NCI-H526 (cell line): ENCODE data around the gene NHLRC4.

ENCODE experiments used
- DNase-seq, 2 experiments: peaks; one replicate each; lab custom pipeline; 2025; lab: John Stamatoyannopoulos, UW

NHLRC4 gene

GRCh38 chr16:530111-530817 is 36.5 kb upstream of the NHLRC4 start:
- DNase-seq = no peak

GRCh38 chr16:531494-532125 is 35.2 kb upstream of the NHLRC4 start:
- DNase-seq = no peak

- DNase-seq = peak; percentile 61 to 83
Measured at GRCh38 chr16:533391-534123, 33.2 kb upstream of the NHLRC4 start.

DNA sequence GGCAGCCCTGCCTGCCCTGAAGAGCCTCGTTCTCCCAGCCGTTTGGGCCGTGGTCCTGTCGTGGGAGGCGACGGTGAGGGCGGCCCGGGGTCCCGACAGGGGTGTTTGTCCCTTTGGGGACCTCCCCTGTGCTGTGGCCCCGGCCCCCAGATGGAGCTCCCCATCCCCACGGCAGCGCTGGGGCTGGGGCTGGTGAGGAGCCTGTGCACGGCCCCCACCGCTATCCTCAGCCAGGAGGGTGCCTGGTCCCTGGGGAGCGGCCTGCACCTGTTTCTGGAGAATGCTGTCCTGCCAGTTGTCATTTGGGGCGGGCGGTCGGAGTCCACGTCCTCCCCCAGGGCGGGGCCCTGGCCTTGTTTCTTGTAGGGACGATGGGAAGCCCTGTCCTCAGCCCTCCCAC is 32.7 kb upstream of the NHLRC4 start:
- DNase-seq = peak in 1 of 2 experiments; percentile 74

DNA sequence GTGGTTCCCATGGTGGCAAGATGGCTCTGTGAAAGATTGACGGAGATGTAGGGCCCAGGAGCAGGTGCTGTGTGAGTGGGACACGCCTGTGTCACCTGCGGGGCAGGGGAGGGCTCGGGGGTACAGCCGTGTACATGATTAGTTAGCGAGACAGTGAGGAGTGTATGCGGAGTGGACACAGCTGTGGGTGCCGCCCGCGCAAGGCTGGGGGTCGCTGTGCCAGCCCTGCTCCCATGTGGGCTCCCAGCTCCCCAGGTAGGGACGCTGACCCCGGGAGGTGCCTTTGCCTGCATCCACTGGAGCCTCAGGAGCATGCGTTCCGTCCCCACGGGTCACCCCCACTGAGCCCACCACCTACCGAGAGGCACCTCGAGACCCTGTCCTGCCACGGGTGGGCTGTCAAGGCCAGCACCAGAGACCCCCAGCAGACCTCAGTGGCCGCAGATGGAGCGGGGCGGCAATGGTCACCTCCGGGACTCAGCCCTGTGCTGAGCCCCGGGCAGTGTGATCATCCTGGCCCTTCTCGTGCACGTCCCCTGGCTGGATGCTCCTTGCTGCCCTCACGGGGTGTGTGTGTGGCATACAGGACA is 31.9 kb upstream of the NHLRC4 start:
- DNase-seq = no peak

GRCh38 chr16:535446-536405 is 31.1 kb upstream of the NHLRC4 start:
- no peak for DNase-seq

DNA sequence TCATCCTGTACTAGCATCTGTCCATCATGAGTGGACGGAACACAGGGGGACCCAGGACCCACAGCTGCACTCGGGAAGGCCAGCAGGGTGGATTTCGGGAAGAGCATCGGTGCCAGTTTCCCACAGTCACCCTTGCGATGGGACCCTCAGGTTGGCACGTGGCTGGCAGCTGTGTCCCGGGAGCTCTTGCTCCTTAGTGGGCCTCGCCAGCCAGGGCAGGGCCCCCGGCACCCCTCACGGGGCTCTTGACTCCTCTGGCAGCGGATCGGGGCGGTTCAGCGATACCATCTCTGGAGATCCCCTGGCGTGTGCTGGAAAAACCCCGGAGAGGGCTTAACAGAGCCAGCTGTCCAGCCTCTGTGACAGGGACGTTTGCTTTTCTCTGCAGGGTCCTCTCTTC is 30.1 kb upstream of the NHLRC4 start:
- no peak for DNase-seq

- no peak for DNase-seq
Measured at GRCh38 chr16:537415-538335, 29.1 kb upstream of the NHLRC4 start.

GRCh38 chr16:539901-540530 is 26.8 kb upstream of the NHLRC4 start:
- DNase-seq = no peak

DNA sequence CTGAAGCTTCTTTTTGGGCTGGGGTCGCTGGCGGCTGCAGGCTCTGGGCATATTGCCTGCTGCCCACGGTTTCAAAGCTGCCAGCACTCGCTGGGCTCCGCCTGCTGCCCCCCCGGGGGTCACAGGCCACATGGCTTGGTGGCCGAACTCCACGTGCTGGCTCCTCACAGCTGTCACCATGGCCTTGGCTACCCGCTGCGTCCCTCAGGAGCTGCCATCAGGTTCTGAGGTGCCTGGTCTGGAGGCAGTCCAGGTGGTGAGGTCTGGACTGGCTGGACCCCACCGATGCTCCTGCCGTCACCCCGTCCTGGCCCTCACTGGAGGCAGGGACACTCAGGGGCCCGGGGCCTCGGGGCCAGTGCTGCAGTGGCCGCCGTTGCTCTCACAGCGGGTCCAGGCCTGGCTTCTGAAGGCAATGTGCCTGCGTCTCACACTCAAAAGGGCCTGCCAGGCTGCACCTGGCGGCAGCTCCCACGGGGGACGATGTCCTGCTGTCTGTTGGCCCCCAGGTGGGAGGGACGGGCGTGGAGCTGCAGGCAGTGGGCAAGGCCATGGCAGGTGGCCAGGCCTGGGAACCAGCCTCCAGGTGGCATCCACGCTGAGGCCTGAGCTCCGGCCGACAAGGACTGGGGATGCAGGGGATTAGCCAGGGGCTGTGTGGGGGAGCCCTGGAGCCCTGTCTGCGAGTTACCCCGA is 26.0 kb upstream of the NHLRC4 start:
- DNase-seq = no peak

GRCh38 chr16:543301-544164 is 23.3 kb upstream of the NHLRC4 start:
- DNase-seq = no peak

DNA sequence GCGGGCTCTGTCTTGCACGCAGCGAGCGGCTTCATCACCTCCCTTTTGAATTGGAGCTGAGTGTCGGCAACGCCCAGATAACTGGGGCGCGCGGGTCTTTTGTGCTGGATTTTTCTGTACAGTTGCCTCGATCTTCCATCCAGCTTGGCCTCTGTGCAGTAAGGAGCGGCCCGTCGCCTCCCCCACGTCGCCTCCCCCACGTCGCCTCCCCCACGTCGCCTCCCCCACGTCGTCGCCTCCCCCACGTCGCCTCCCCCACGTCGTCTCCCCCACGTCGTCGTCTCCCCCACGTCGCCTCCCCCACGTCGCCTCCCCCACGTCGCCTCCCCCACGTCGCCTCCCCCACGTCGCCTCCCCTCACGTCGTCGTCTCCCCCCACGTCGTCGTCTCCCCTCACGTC is 22.3 kb upstream of the NHLRC4 start:
- DNase-seq = no peak

GRCh38 chr16:546909-547770 is 19.7 kb upstream of the NHLRC4 start:
- DNase-seq = peak; percentile 19 to 77

GRCh38 chr16:548586-548985 is 18.2 kb upstream of the NHLRC4 start:
- DNase-seq = no peak

- no peak for DNase-seq
Measured at GRCh38 chr16:549544-550263, 17.1 kb upstream of the NHLRC4 start.

DNA sequence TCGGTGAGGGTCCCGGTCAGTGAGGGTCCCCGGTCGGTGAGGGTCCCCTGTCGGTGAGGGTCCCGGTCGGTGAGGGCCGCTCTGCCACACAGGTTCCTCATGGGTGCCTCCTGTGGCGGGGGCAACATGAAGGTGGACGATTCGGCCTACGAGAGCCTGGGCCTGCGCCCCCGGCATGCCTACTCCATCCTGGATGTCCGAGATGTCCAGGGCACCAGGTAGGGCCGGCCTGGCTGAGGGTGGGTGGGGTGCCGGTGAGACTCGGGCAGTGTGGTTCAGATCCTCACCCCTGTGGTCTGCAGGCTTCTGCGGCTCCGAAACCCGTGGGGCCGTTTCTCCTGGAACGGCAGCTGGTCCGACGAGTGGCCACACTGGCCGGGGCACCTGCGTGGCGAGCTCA is 15.6 kb upstream of the NHLRC4 start:
- no peak for DNase-seq

DNA sequence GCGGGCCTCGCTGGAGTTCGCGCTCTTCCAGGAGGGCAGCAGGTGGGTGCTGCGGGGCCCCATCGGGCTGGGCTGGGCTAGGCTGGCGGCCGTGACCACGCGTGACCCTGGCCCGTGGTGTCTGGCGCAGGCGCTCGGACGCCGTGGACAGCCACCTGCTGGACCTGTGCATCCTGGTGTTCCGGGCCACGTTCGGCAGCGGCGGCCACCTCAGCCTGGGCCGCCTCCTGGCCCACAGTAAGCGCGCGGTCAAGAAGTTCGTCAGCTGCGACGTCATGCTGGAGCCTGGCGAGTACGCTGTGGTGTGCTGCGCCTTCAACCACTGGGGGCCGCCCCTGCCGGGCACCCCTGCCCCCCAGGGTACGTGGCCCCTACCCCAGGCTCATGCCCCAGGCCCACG is 14.6 kb upstream of the NHLRC4 start:
- no peak for DNase-seq
